Duodenal mucosa (tissue), 2 donors: ENCODE results near the gene GNB1.

Source experiments
- H3K27ac ChIP-seq: one replicate; pipeline ENCODE4 v1.7.0; 2013; ENCODE audit warnings: low read depth, low read length
- H3K27me3 ChIP-seq, 2 donors: one replicate each; pipeline ENCODE4 v1.7.0; 2013; ENCODE audit warnings: low read length in 2 of 2, control low read depth in 1 of 2; ENCODE audit not compliant: insufficient read depth in 2 of 2, control insufficient read depth in 1 of 2
- H3K36me3 ChIP-seq, 2 donors: one replicate each; pipeline ENCODE4 v1.7.0; 2013; ENCODE audit warnings: low read length in 2 of 2, control low read depth in 1 of 2; ENCODE audit not compliant: insufficient read depth in 2 of 2, control insufficient read depth in 1 of 2
- H3K4me1 ChIP-seq, 2 donors: one replicate each; pipeline ENCODE4 v1.7.0; 2013; ENCODE audit warnings: low read length in 2 of 2, control low read depth in 1 of 2; ENCODE audit not compliant: insufficient read depth in 2 of 2, control insufficient read depth in 1 of 2
- H3K4me3 ChIP-seq, 2 donors: one replicate each; pipeline ENCODE4 v1.7.0; 2013; ENCODE audit warnings: low read length in 2 of 2, low read depth in 1 of 2
- H3K9ac ChIP-seq, 2 donors: one replicate each; pipeline ENCODE4 v1.7.0; 2013; ENCODE audit warnings: low read length in 2 of 2, low read depth in 1 of 2
- H3K9me3 ChIP-seq, 2 donors: one replicate each; pipeline ENCODE4 v1.7.0; 2013; ENCODE audit warnings: low read length in 2 of 2, control low read depth in 1 of 2; ENCODE audit not compliant: control insufficient read depth in 1 of 2

Gene GNB1

DNA sequence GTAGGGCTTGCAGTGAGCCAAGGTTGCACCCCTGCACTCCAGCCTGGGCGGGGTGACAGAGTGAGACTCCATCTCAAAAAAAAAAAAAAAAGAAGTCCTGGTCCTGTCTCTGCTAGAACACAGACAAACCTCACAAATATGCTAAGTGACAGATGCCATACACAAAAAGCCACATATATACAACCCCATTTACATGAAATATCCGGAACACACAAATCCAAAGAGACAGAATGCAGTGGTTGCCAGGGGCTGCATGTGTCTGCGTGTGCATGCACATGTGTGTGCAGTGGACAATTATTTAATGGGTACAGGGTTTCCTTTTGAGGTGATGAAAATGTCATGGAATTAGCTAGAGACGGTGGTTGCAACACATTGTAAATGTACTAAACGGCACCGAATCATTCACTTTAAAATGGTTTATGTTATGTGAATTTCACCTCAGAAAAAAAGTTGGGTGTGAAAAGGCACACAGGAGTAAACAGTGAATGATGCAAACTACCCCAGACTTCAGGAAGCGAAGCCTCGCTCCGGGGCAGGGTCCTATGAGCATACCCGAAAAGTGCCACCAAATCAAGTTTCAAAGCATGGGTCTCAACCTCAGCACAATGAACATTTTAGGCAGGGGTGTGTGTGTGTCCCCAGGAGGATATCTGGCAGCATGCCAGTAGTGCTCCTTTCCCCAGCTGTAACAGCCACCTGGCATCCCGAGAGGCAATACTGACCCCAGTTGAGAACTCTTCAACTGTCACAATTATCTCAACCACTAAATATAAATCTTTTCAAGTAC is 48.3 kb downstream of the GNB1 start:
- peaks cover 0 to 5% of the 10 kb centered on the region in 2 donors for H3K36me3 ChIP-seq
- H3K9ac ChIP-seq, result no peak overlapping the region
- no peak overlapping the region for H3K27ac ChIP-seq
- H3K9me3 ChIP-seq, result no peaks in the 10 kb centered on the region
- no peak overlapping the region for H3K4me3 ChIP-seq
- no peaks in the 10 kb centered on the region for H3K27me3 ChIP-seq
- peaks cover 26 to 50% of the 10 kb centered on the region in 2 donors for H3K4me1 ChIP-seq

DNA sequence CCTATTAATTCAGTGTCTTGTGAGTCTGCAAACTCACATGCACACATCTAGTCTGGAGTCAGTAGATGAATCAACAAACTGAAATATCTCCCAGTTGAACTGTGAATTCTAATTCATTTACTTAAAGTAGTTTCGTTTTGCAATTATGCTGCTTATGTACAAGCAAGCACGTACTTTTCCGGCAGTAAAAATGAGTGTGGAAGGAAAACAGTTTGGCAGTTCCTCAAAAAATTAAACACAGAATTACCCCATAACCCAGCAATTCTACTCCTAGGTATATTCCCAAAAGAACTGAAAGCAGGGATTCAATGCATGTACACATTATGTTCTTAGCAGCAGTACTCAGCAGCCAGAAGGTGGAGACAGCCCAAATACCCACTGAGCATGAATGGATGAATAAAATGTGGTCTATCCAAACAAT is 49.3 kb downstream of the GNB1 start:
- no peaks in the 10 kb centered on the region for H3K9me3 ChIP-seq
- H3K36me3 ChIP-seq, result peaks cover 0 to 10% of the 10 kb centered on the region in 2 donors
- no peak overlapping the region for H3K4me3 ChIP-seq
- peaks cover 17 to 40% of the 10 kb centered on the region in 2 donors for H3K4me1 ChIP-seq
- H3K9ac ChIP-seq, result no peak overlapping the region
- H3K27me3 ChIP-seq, result no peaks in the 10 kb centered on the region
- no peak overlapping the region for H3K27ac ChIP-seq

DNA sequence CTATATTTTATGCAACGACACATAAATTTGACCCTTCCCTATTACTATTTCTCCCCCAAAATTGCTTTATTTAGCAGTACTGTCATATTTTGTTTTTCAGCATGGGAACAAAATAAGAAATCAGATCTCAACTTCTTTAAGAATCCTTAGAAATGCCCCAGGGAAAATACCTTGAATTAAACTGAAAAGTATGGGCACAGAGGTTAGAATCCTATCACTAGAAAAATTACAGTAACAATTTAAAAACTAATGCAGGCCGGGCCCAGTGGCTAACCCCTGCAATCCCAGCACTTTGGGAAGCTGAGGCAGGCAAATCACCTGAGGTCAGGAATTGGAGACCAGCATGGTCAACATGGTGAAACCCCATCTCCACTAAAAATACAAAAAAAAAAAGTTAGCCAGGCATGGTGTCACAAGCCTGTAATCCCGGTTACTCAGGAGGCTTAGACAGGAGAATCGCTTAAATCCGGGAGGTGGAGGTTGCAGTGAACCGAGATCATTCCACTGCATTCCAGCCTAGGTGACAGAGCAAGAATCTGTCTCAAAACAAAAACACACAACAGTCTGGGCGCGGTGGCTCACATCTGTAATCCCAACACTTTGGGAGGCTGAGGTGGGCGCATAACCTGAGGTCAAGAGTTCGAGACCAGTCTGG is 51.4 kb downstream of the GNB1 start:
- no peaks in the 10 kb centered on the region for H3K27me3 ChIP-seq
- peaks cover 14 to 30% of the 10 kb centered on the region in 2 donors for H3K4me1 ChIP-seq
- no peak overlapping the region for H3K9ac ChIP-seq
- H3K9me3 ChIP-seq, result no peaks in the 10 kb centered on the region
- no peak overlapping the region for H3K27ac ChIP-seq
- H3K4me3 ChIP-seq, result no peak overlapping the region
- peaks cover 4 to 19% of the 10 kb centered on the region in 2 donors for H3K36me3 ChIP-seq

DNA sequence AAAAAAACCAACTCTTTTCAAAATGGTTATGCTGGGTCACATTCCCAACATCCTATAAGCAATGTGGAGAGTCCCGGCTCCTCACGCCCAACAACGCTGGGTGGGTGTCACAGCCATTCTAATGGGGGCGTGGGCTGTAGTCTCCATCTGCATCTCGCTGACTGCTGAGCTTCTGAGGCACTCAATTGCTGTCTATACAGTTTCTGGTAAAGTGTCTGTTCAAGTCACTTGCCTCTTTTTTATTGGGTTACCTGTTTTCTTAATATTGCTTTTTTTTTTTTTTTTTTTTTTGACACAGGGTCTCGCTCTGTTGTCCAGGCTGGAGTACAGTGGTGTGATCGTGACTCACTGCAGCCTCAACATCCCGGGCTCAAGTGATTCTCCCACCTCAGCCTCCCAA is 54.8 kb downstream of the GNB1 start:
- no peak overlapping the region for H3K27ac ChIP-seq
- no peaks in the 10 kb centered on the region for H3K9me3 ChIP-seq
- H3K4me3 ChIP-seq, result no peak overlapping the region
- peaks cover 4 to 36% of the 10 kb centered on the region in 2 donors for H3K36me3 ChIP-seq
- H3K4me1 ChIP-seq, result peaks cover 0 to 8% of the 10 kb centered on the region in 2 donors
- H3K27me3 ChIP-seq, result no peaks in the 10 kb centered on the region
- H3K9ac ChIP-seq, result no peak overlapping the region

DNA sequence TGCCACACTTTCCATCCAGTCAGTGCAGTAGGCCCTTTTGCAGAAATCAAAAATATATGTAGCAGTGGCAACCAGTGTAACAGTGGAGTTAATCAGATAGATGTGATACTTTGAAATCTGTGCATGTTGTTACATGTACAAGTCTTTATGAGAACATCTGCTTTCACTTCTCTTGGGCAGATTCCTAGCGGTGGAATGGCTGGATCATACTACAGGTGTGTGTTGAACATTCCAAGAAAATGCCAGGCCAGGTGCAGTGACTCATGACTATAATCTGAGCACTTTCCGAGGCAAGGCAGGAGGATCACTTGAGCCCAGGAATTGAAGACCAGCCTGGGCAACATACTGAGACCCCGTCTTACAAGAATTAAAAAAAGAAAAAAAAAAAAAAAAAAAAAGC is 55.3 kb downstream of the GNB1 start:
- H3K4me3 ChIP-seq, result no peak overlapping the region
- no peaks in the 10 kb centered on the region for H3K9me3 ChIP-seq
- peaks cover 4 to 39% of the 10 kb centered on the region in 2 donors for H3K36me3 ChIP-seq
- H3K27ac ChIP-seq, result no peak overlapping the region
- H3K27me3 ChIP-seq, result no peaks in the 10 kb centered on the region
- H3K9ac ChIP-seq, result no peak overlapping the region
- peaks cover 0 to 7% of the 10 kb centered on the region in 2 donors for H3K4me1 ChIP-seq

DNA sequence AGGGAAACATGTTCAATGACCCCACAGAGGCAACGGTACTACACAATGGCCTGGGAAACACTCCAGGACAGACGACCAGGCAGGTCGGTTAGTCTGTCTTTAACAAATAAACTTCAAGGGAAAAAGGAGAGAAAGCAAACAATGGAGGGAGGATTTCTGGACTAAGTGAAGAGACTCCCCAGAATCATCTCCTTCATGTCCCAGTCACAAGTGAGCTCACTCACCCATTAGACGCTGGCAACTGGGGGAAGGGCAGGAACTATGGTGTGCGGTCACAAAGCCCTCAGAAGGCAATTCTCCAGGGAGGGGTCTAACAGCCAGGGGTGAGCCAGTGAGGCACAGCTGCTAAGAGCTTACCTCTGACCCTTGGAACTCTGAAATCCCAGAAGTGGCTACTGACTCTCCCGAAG is 57.0 kb downstream of the GNB1 start:
- H3K27me3 ChIP-seq, result no peaks in the 10 kb centered on the region
- H3K27ac ChIP-seq, result no peak overlapping the region
- H3K4me1 ChIP-seq, result peaks cover 0 to 3% of the 10 kb centered on the region in 2 donors
- no peak overlapping the region for H3K4me3 ChIP-seq
- H3K36me3 ChIP-seq, result peaks cover 4 to 50% of the 10 kb centered on the region in 2 donors
- no peaks in the 10 kb centered on the region for H3K9me3 ChIP-seq
- H3K9ac ChIP-seq, result no peak overlapping the region

DNA sequence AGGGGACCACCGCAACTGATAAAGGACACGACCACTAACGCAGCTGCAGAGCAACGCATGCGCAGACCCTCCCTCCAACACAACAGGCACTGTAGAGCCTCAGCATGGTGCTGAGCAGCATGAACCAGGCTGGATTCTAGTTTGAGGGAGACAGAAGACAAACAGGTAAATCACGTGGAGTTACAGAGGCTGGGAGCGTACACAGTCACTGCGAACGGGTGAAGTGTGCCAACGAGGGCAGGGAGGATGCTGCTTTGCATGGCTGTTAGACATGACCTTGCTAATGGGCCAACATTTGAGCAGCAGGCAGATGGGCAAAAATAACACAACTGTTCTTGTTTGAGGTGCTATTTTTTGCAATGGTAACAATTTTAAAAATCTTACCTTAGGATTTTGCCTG is 57.4 kb downstream of the GNB1 start:
- H3K36me3 ChIP-seq, result peaks cover 4 to 50% of the 10 kb centered on the region in 2 donors
- no peak overlapping the region for H3K9ac ChIP-seq
- no peaks in the 10 kb centered on the region for H3K9me3 ChIP-seq
- H3K27ac ChIP-seq, result no peak overlapping the region
- H3K4me3 ChIP-seq, result no peak overlapping the region
- no peaks in the 10 kb centered on the region for H3K27me3 ChIP-seq
- H3K4me1 ChIP-seq, result peaks cover 0 to 3% of the 10 kb centered on the region in 2 donors

DNA sequence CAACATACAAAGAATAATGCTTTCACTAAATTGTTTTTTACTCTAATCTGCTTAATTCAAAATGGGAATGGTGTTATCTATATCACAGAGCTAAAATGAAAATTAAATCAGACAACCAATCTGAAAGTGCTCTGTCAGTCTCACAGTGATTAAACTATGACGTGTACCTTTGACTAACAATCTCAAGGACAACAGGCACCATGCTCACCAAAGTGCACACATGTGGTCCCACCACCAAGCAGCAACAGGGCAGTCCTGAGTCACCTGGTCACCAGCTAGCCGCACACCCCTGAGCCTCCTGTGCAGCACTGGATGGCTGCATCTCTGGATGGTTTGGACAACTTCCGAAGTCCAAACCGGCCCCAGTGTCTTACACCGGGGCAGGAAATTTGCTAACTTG is 58.1 kb downstream of the GNB1 start:
- peaks cover 0 to 3% of the 10 kb centered on the region in 2 donors for H3K4me1 ChIP-seq
- no peak overlapping the region for H3K9ac ChIP-seq
- H3K36me3 ChIP-seq, result peaks cover 4 to 50% of the 10 kb centered on the region in 2 donors
- H3K9me3 ChIP-seq, result no peaks in the 10 kb centered on the region
- no peaks in the 10 kb centered on the region for H3K27me3 ChIP-seq
- H3K4me3 ChIP-seq, result no peak overlapping the region
- H3K27ac ChIP-seq, result no peak overlapping the region

DNA sequence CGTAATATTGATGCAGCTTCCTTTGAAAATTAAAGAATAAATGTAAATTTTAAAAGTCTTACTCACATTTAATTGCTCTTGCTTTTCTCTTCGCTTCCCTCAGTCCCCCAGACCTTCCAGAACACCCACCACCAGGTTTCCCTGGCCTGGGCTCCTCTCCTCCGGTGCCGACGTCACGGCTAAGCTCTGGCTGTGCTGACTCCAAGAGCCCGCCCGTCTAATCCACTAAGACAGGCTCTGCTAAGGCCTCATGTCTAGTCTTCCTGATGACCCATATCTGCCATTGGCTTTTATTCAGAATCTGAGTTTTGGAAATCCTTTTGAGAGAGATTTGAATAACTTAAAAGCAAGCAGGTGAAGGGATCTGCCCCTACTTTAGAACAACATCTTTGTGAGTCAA is 58.7 kb downstream of the GNB1 start:
- H3K9ac ChIP-seq, result no peak overlapping the region
- H3K9me3 ChIP-seq, result no peaks in the 10 kb centered on the region
- H3K36me3 ChIP-seq, result peaks cover 4 to 52% of the 10 kb centered on the region in 2 donors
- H3K4me3 ChIP-seq, result no peak overlapping the region
- H3K27ac ChIP-seq, result no peak overlapping the region
- no peaks in the 10 kb centered on the region for H3K27me3 ChIP-seq
- H3K4me1 ChIP-seq, result peaks cover 0 to 3% of the 10 kb centered on the region in 2 donors

DNA sequence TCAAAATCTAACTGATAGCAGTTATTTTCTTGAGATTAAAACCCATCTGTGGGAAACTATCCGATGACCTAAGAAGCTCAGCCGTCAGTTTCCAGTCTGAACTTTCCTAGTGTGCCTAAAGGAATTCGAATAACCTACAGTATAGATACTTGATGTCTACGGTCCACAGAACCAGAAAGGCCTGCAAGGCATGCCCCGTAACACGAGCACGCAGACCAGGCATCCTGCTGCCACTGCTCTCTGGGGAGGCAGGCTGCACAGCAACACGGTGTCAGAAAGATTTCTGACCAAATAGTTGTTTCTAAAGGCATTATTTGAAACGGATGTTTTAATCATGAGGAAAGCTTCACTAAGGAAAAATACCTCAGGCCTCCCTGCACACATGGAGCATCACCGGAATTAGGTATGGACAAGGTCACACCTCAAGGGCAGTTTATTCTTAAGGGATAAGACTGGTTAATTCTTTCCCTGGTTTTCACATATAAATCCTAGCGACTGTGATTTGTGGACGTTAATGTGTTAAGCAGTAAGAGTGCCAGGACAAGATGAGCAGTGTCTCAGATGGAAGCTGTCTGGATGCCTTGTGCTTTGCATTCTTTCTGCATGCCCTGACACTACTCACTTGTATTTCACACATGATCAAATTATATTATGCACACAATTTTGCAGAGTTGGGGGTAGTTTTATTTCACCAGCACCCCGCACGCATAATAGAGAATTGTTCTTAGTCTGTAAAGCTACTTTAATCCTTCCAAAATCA is 63.6 kb downstream of the GNB1 start:
- H3K36me3 ChIP-seq, result peaks cover 6 to 53% of the 10 kb centered on the region in 2 donors
- no peak overlapping the region for H3K4me3 ChIP-seq
- H3K9ac ChIP-seq, result no peak overlapping the region
- H3K4me1 ChIP-seq, result no peaks in the 10 kb centered on the region
- no peaks in the 10 kb centered on the region for H3K27me3 ChIP-seq
- no peak overlapping the region for H3K27ac ChIP-seq
- H3K9me3 ChIP-seq, result no peaks in the 10 kb centered on the region
